Effector memory CD8-positive, alpha-beta T cell (primary cell): ENCODE data around the gene FEV.

Source experiments
- ATAC-seq: fragments of 150-1000 bp; cut with Tn5 transposase; replicated peaks from 2 replicates; pipeline ENCODE4 v1.10.0; 2021; ENCODE audit warnings: mild to moderate bottlenecking, moderate library complexity
- DNase-seq, 3 experiments: peaks; one replicate each; pipeline ENCODE4 v3.0.0; 2021
- H3K27ac Mint-ChIP-seq, 2 donors: one replicate each; pipeline ENCODE4 v1.8.0; 2022; ENCODE audit warnings: mild to moderate bottlenecking in 2 of 2, mixed read lengths in 2 of 2, moderate library complexity in 2 of 2
- H3K27me3 Mint-ChIP-seq, 2 donors: one replicate each; pipeline ENCODE4 v1.8.0; 2022; ENCODE audit warnings: mixed read lengths in 2 of 2
- H3K36me3 Mint-ChIP-seq: one replicate; pipeline ENCODE4 v1.8.0; 2022; ENCODE audit warnings: mild to moderate bottlenecking, moderate library complexity, mixed read lengths; ENCODE audit not compliant: insufficient read depth
- H3K4me1 Mint-ChIP-seq, 2 donors: one replicate each; pipeline ENCODE4 v1.8.0; 2022; ENCODE audit warnings: low read depth in 2 of 2, mixed read lengths in 2 of 2
- H3K4me3 Mint-ChIP-seq, 2 donors: one replicate each; pipeline ENCODE4 v1.8.0; 2022; ENCODE audit warnings: mild to moderate bottlenecking in 2 of 2, mixed read lengths in 2 of 2, moderate library complexity in 2 of 2
- H3K9me3 Mint-ChIP-seq, 2 donors: one replicate each; pipeline ENCODE4 v1.8.0; 2022; ENCODE audit warnings: mixed read lengths in 2 of 2

FEV gene

GRCh38 chr2:218984239-218985020 lies 554 bp downstream of the FEV start:
- no peak for DNase-seq
- no peaks in the 10 kb centered on the region for H3K9me3 Mint-ChIP-seq
- H3K36me3 Mint-ChIP-seq = peaks cover 8% of the 10 kb centered on the region
- H3K4me3 Mint-ChIP-seq = peak overlapping the region in 1 of 2 donors; percentile 17
- peaks cover 86 to 100% of the 10 kb centered on the region in 2 donors for H3K27me3 Mint-ChIP-seq
- H3K27ac Mint-ChIP-seq = peak overlapping the region in 1 of 2 donors; percentile 17
- H3K4me1 Mint-ChIP-seq = peaks cover 24 to 28% of the 10 kb centered on the region in 2 donors
- no peak for ATAC-seq

- no peak for ATAC-seq
- Mint-ChIP-seq H3K27me3 (peaks cover 81 to 100% of the 10 kb centered on the region in 2 donors), H3K36me3 (peaks cover 8% of the 10 kb centered on the region), H3K4me3 (peak overlapping the region in 1 of 2 donors; percentile 17), H3K4me1 (peaks cover 24 to 28% of the 10 kb centered on the region in 2 donors), H3K9me3 (no peaks in the 10 kb centered on the region), H3K27ac (no peak overlapping the region)
- no peak for DNase-seq
These were observed 1.1 kb downstream of the FEV start for GRCh38 chr2:218983934-218984238.

GRCh38 chr2:218983263-218983933 lies 1.6 kb downstream of the FEV start:
- H3K4me3 Mint-ChIP-seq = peak overlapping the region in 1 of 2 donors; percentile 50
- H3K27ac Mint-ChIP-seq = no peak overlapping the region
- peaks cover 81 to 100% of the 10 kb centered on the region in 2 donors for H3K27me3 Mint-ChIP-seq
- H3K9me3 Mint-ChIP-seq = no peaks in the 10 kb centered on the region
- no peak for ATAC-seq
- no peak for DNase-seq
- peaks cover 8% of the 10 kb centered on the region for H3K36me3 Mint-ChIP-seq
- H3K4me1 Mint-ChIP-seq = peaks cover 24 to 28% of the 10 kb centered on the region in 2 donors

GRCh38 chr2:218982586-218983262 lies 2.3 kb downstream of the FEV start:
- Mint-ChIP-seq H3K4me1 (peaks cover 24 to 28% of the 10 kb centered on the region in 2 donors), H3K4me3 (peak overlapping the region; percentile 63 to 77), H3K9me3 (no peaks in the 10 kb centered on the region), H3K27me3 (peaks cover 79 to 100% of the 10 kb centered on the region in 2 donors), H3K27ac (no peak overlapping the region), H3K36me3 (peaks cover 8% of the 10 kb centered on the region)
- ATAC-seq (no peak), DNase-seq (no peak)

- ATAC-seq = peak; percentile 36
- peaks cover 8% of the 10 kb centered on the region for H3K36me3 Mint-ChIP-seq
- no peak overlapping the region for H3K27ac Mint-ChIP-seq
- peak in 1 of 3 experiments; percentile 25 for DNase-seq
- H3K4me3 Mint-ChIP-seq = peak overlapping the region; percentile 63 to 77
- H3K9me3 Mint-ChIP-seq = no peaks in the 10 kb centered on the region
- peaks cover 24 to 28% of the 10 kb centered on the region in 2 donors for H3K4me1 Mint-ChIP-seq
- peaks cover 79 to 100% of the 10 kb centered on the region in 2 donors for H3K27me3 Mint-ChIP-seq
These were observed 3.0 kb downstream of the FEV start for GRCh38 chr2:218981881-218982585.

- Mint-ChIP-seq H3K4me3 (peak overlapping the region; percentile 77 to 78), H3K9me3 (no peaks in the 10 kb centered on the region), H3K4me1 (peaks cover 24 to 28% of the 10 kb centered on the region in 2 donors), H3K27ac (no peak overlapping the region), H3K36me3 (peaks cover 8% of the 10 kb centered on the region), H3K27me3 (peaks cover 79 to 100% of the 10 kb centered on the region in 2 donors)
- no peak for DNase-seq
- peak; percentile 2 for ATAC-seq
These were observed 3.5 kb downstream of the FEV start for GRCh38 chr2:218981390-218981880.

- ATAC-seq (no peak), DNase-seq (no peak)
- Mint-ChIP-seq H3K9me3 (no peaks in the 10 kb centered on the region), H3K27me3 (peaks cover 79 to 100% of the 10 kb centered on the region in 2 donors), H3K4me3 (peak overlapping the region; percentile 77 to 78), H3K27ac (no peak overlapping the region), H3K36me3 (peaks cover 8% of the 10 kb centered on the region), H3K4me1 (peaks cover 20 to 28% of the 10 kb centered on the region in 2 donors)
These were observed 4.1 kb downstream of the FEV start for GRCh38 chr2:218980735-218981389.

GRCh38 chr2:218979846-218980734 lies 4.9 kb downstream of the FEV start:
- Mint-ChIP-seq H3K4me1 (peaks cover 16 to 28% of the 10 kb centered on the region in 2 donors), H3K27me3 (peaks cover 81 to 100% of the 10 kb centered on the region in 2 donors), H3K27ac (no peak overlapping the region), H3K4me3 (peak overlapping the region; percentile 77 to 78), H3K9me3 (no peaks in the 10 kb centered on the region), H3K36me3 (peaks cover 8% of the 10 kb centered on the region)
- peak; percentile 91 for ATAC-seq
- peak; percentile 80 to 86 (median 81) for DNase-seq

GRCh38 chr2:218975060-218975777 lies 9.8 kb downstream of the FEV start:
- peaks cover 64 to 88% of the 10 kb centered on the region in 2 donors for H3K27me3 Mint-ChIP-seq
- H3K4me3 Mint-ChIP-seq = no peak overlapping the region
- no peak for ATAC-seq
- peaks cover 3 to 6% of the 10 kb centered on the region in 2 donors for H3K4me1 Mint-ChIP-seq
- H3K9me3 Mint-ChIP-seq = no peaks in the 10 kb centered on the region
- no peak overlapping the region for H3K27ac Mint-ChIP-seq
- DNase-seq = no peak
- H3K36me3 Mint-ChIP-seq = no peaks in the 10 kb centered on the region

- H3K27ac Mint-ChIP-seq = no peak overlapping the region
- no peak for DNase-seq
- no peaks in the 10 kb centered on the region for H3K4me1 Mint-ChIP-seq
- H3K36me3 Mint-ChIP-seq = no peaks in the 10 kb centered on the region
- no peaks in the 10 kb centered on the region for H3K9me3 Mint-ChIP-seq
- H3K4me3 Mint-ChIP-seq = no peak overlapping the region
- ATAC-seq = no peak
- peaks cover 58 to 66% of the 10 kb centered on the region in 2 donors for H3K27me3 Mint-ChIP-seq
These were observed 14.1 kb downstream of the FEV start for GRCh38 chr2:218970894-218971293.

- peaks cover 8 to 13% of the 10 kb centered on the region in 2 donors for H3K4me1 Mint-ChIP-seq
- ATAC-seq (no peak), DNase-seq (no peak)
- peaks cover 0 to 6% of the 10 kb centered on the region in 2 donors for H3K9me3 Mint-ChIP-seq
- H3K27me3 Mint-ChIP-seq = peaks cover 56 to 70% of the 10 kb centered on the region in 2 donors
- H3K4me3 Mint-ChIP-seq = no peak overlapping the region
- no peak overlapping the region for H3K27ac Mint-ChIP-seq
- H3K36me3 Mint-ChIP-seq = peaks cover 3% of the 10 kb centered on the region
These were observed 20.8 kb downstream of the FEV start for GRCh38 chr2:218964041-218964771.
